HG02943 (cell line): ENCODE data around the gene TEX47.

Source experiments
- ATAC-seq: cut with Tn5 transposase; IDR thresholded peaks from one replicate; pipeline ENCODE4 v1.9.1; 2021; ENCODE audit warnings: mild to moderate bottlenecking, low read depth, moderate library complexity; ENCODE audit not compliant: unreplicated experiment

The TEX47 gene

GRCh38 chr7:88756802-88757201 lies 38.7 kb downstream of the TEX47 start:
- no peak for ATAC-seq

DNA sequence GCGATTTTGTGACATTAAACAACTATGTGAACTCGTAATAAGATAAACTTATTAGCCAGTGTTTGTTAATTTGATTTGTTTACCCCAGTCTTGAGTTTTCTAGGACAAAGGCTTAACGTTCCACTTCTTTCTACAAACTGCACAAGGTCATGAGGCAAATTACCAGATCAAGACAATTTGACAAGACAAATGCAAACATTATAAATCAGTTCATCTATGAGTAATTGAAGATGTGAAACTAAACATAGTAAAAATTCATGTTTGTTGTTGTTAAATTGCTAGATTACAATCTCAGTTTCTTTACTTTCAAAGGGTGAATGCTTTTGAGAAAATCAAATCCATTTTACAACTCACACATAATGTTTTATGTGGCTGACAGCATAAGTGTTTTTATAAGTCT lies 49.4 kb downstream of the TEX47 start:
- no peak for ATAC-seq
